Left ventricle myocardium inferior (tissue), 1 donor: ENCODE results near the gene UST. TPM values are rescaled to one million over a fixed set of nuclear protein-coding genes. Genes with fewer than 3 reads are reported as not detected.

Experiments
- DNase-seq: peaks from one replicate; pipeline ENCODE4 v3.0.0-alpha.2; 2020
- H3K27ac ChIP-seq: fragments of 200-600 bp; replicated peaks from 2 replicates; pipeline ENCODE4 v1.8.0; 2021
- H3K27me3 ChIP-seq: fragments of 200-600 bp; 2 replicates; pipeline ENCODE4 v1.8.0; 2021; ENCODE audit warnings: low read depth
- H3K36me3 ChIP-seq: fragments of 200-600 bp; 2 replicates; pipeline ENCODE4 v1.8.0; 2021
- H3K4me1 ChIP-seq: fragments of 200-600 bp; 2 replicates; pipeline ENCODE4 v1.8.0; 2021
- H3K4me3 ChIP-seq: fragments of 200-600 bp; 2 replicates; pipeline ENCODE4 v1.8.0; 2021; ENCODE audit warnings: mild to moderate bottlenecking, moderate library complexity
- H3K9me3 ChIP-seq: fragments of 200-600 bp; replicated peaks from 2 replicates; pipeline ENCODE4 v1.8.0; 2021
- CTCF ChIP-seq: fragments of 200-600 bp; IDR thresholded peaks from 2 replicates; pipeline ENCODE4 v1.8.0; 2021; ENCODE audit warnings: antibody characterized with exemption, mild to moderate bottlenecking, borderline replicate concordance
- intact Hi-C: fragments of 100-400 bp; cut with micrococcal nuclease; formaldehyde crosslinking; loops from one replicate; pipeline ENCODE4 v1.11.0; 2022
- total RNA-seq: library from RNA; stranded (reverse); fragmentation: NEBNext Ultra II Directional; extraction: Animal tissue kit (Norgen Biotek cat#: 25700); gene quantifications from one replicate; pipeline ENCODE4 v1.2.1, GENCODE V29; 2021
- donor health status: DM: no; HTN: yes; CAD: no; lungs with severe emphysema.

The UST gene
- total RNA-seq, 1 donor from 2014 or later: 3.3 TPM

GRCh38 chr6:148769304-148769968 lies 22.6 kb downstream of the UST start:
- H3K27ac ChIP-seq: no peak overlapping the region
- H3K36me3 ChIP-seq: no peaks in the 10 kb centered on the region
- no peaks in the 10 kb centered on the region for H3K27me3 ChIP-seq
- peaks cover 12% of the 10 kb centered on the region for H3K4me1 ChIP-seq
- no peak for DNase-seq
- intact Hi-C loops: no loop called here
- no peak for TF ChIP-seq CTCF
- H3K4me3 ChIP-seq: no peak overlapping the region
- no peaks in the 10 kb centered on the region for H3K9me3 ChIP-seq

GRCh38 chr6:148770408-148771211 lies 23.8 kb downstream of the UST start:
- H3K36me3 ChIP-seq: no peaks in the 10 kb centered on the region

GRCh38 chr6:148771212-148771601 lies 24.4 kb downstream of the UST start:
- peak; percentile 38 for DNase-seq
- no peak for TF ChIP-seq CTCF
- Histone ChIP-seq H3K27me3 (no peaks in the 10 kb centered on the region), H3K36me3 (no peaks in the 10 kb centered on the region), H3K4me1 (peaks cover 12% of the 10 kb centered on the region), H3K9me3 (no peaks in the 10 kb centered on the region), H3K27ac (no peak overlapping the region), H3K4me3 (no peak overlapping the region)
- intact Hi-C loops: no loop called here

More at GRCh38 chr6:148770408-148771211, 23.8 kb downstream of the UST start:
- no peak for TF ChIP-seq CTCF
- intact Hi-C loops: no loop called here
- no peaks in the 10 kb centered on the region for H3K9me3 ChIP-seq
- no peak overlapping the region for H3K4me3 ChIP-seq
- H3K27ac ChIP-seq: no peak overlapping the region
- H3K4me1 ChIP-seq: peaks cover 12% of the 10 kb centered on the region
- H3K27me3 ChIP-seq: no peaks in the 10 kb centered on the region
- DNase-seq: no peak

- H3K36me3 ChIP-seq: no peaks in the 10 kb centered on the region
- intact Hi-C loops: no loop called here
- TF ChIP-seq CTCF: no peak
- H3K27ac ChIP-seq: no peak overlapping the region
- H3K27me3 ChIP-seq: no peaks in the 10 kb centered on the region
- DNase-seq: no peak
- no peak overlapping the region for H3K4me3 ChIP-seq
- H3K4me1 ChIP-seq: peaks cover 12% of the 10 kb centered on the region
- H3K9me3 ChIP-seq: no peaks in the 10 kb centered on the region
Observed at GRCh38 chr6:148771896-148772554, 25.2 kb downstream of the UST start.

GRCh38 chr6:148775161-148775560 lies 28.3 kb downstream of the UST start:
- no peak overlapping the region for H3K27ac ChIP-seq
- intact Hi-C loops: no loop called here
- peaks cover 12% of the 10 kb centered on the region for H3K4me1 ChIP-seq
- DNase-seq: no peak
- H3K4me3 ChIP-seq: no peak overlapping the region
- no peaks in the 10 kb centered on the region for H3K9me3 ChIP-seq
- H3K36me3 ChIP-seq: no peaks in the 10 kb centered on the region
- TF ChIP-seq CTCF: no peak
- H3K27me3 ChIP-seq: no peaks in the 10 kb centered on the region
